ENCODE results near the gene CHST2.

Gene CHST2

GRCh38 chr3:143118630-143119008, 952 bp upstream of the CHST2 start:
- Histone ChIP-seq H3K9ac (ENCODE audit: low read length) (peak overlapping the region; percentile 63; the same call in 1 of the 2 replicates), H3K79me2 (ENCODE audit: insufficient read depth, low read length) (no peaks in the 10 kb centered on the region), H3F3A (ENCODE audit: insufficient read depth, low read length) (no peaks in the 10 kb centered on the region), H3K36me3 (ENCODE audit: insufficient read depth, low read length) (no peaks in the 10 kb centered on the region), H3K4me1 (ENCODE audit: insufficient read depth, low read length, severe bottlenecking) (peaks cover 29% of the 10 kb centered on the region), H3K27me3 (ENCODE audit: insufficient read depth, low read length) (peaks cover 6% of the 10 kb centered on the region; the same call in 1 of the 2 replicates), H4K20me1 (ENCODE audit: insufficient read depth, low read length) (no peaks in the 10 kb centered on the region), H2AFZ (ENCODE audit: low read length) (no peak overlapping the region), H3K9me2 (ENCODE audit: low read depth, low read length) (no peaks in the 10 kb centered on the region), H3K4me2 (ENCODE audit: low read length) (peak overlapping the region; percentile 95), H3K4me3 (ENCODE audit: low read depth, low read length, poor library complexity, severe bottlenecking) (peak overlapping the region; percentile 82), H3K9me3 (ENCODE audit: low read length) (no peaks in the 10 kb centered on the region), H3K27ac (ENCODE audit: low read depth, low read length, poor library complexity, severe bottlenecking) (no peak overlapping the region)
- TF ChIP-seq CTCF (IDR thresholded peaks at IDR 0.05; ENCODE audit: low read length), result no peak
- TF ChIP-seq EZH2 (IDR thresholded peaks at IDR 0.05; ENCODE audit: borderline replicate concordance, low read length), result no peak

GRCh38 chr3:143119974-143120715, 574 bp downstream of the CHST2 start:
- H3K9me3 ChIP-seq (ENCODE audit: low read length), result no peaks in the 10 kb centered on the region
- H3K4me2 ChIP-seq (ENCODE audit: low read length), result peak overlapping the region; percentile 95
- no peaks in the 10 kb centered on the region for H3K36me3 ChIP-seq (ENCODE audit: insufficient read depth, low read length)
- peaks cover 6% of the 10 kb centered on the region; the same call in 1 of the 2 replicates for H3K27me3 ChIP-seq (ENCODE audit: insufficient read depth, low read length)
- no peak overlapping the region for H3K27ac ChIP-seq (ENCODE audit: low read depth, low read length, poor library complexity, severe bottlenecking)
- peaks cover 37% of the 10 kb centered on the region for H3K4me1 ChIP-seq (ENCODE audit: insufficient read depth, low read length, severe bottlenecking)
- no peaks in the 10 kb centered on the region for H3F3A ChIP-seq (ENCODE audit: insufficient read depth, low read length)
- H3K4me3 ChIP-seq (ENCODE audit: low read depth, low read length, poor library complexity, severe bottlenecking), result peak overlapping the region; percentile 82
- no peaks in the 10 kb centered on the region for H4K20me1 ChIP-seq (ENCODE audit: insufficient read depth, low read length)
- H3K9ac ChIP-seq (ENCODE audit: low read length), result peak overlapping the region; percentile 36; the same call in 1 of the 2 replicates
- H2AFZ ChIP-seq (ENCODE audit: low read length), result no peak overlapping the region
- no peaks in the 10 kb centered on the region for H3K79me2 ChIP-seq (ENCODE audit: insufficient read depth, low read length)
- TF ChIP-seq EZH2 (IDR thresholded peaks at IDR 0.05; ENCODE audit: borderline replicate concordance, low read length) (no peak), CTCF (IDR thresholded peaks at IDR 0.05; ENCODE audit: low read length) (no peak)
- H3K9me2 ChIP-seq (ENCODE audit: low read depth, low read length), result no peaks in the 10 kb centered on the region

- Histone ChIP-seq H4K20me1 (ENCODE audit: insufficient read depth, low read length) (no peaks in the 10 kb centered on the region), H3K9me3 (ENCODE audit: low read length) (no peaks in the 10 kb centered on the region), H3F3A (ENCODE audit: insufficient read depth, low read length) (no peaks in the 10 kb centered on the region), H3K4me2 (ENCODE audit: low read length) (peak overlapping the region; percentile 95), H3K4me3 (ENCODE audit: low read depth, low read length, poor library complexity, severe bottlenecking) (peak overlapping the region; percentile 82), H3K79me2 (ENCODE audit: insufficient read depth, low read length) (no peaks in the 10 kb centered on the region), H3K4me1 (ENCODE audit: insufficient read depth, low read length, severe bottlenecking) (peaks cover 37% of the 10 kb centered on the region), H3K9ac (ENCODE audit: low read length) (no peak overlapping the region; the same call in 1 of the 2 replicates), H3K9me2 (ENCODE audit: low read depth, low read length) (no peaks in the 10 kb centered on the region), H2AFZ (ENCODE audit: low read length) (no peak overlapping the region), H3K36me3 (ENCODE audit: insufficient read depth, low read length) (no peaks in the 10 kb centered on the region), H3K27me3 (ENCODE audit: insufficient read depth, low read length) (peaks cover 6% of the 10 kb centered on the region; the same call in 1 of the 2 replicates), H3K27ac (ENCODE audit: low read depth, low read length, poor library complexity, severe bottlenecking) (no peak overlapping the region)
- TF ChIP-seq EZH2 (IDR thresholded peaks at IDR 0.05; ENCODE audit: borderline replicate concordance, low read length) (no peak), CTCF (IDR thresholded peaks at IDR 0.05; ENCODE audit: low read length) (no peak)
Measured at GRCh38 chr3:143120716-143121240, 1.2 kb downstream of the CHST2 start.
